Left lung (tissue), 10 donors: ENCODE data around the gene RBM15. TPM values are rescaled to one million over a fixed set of nuclear protein-coding genes. Genes with fewer than 3 reads are reported as not detected.

ENCODE experiments used
- ATAC-seq: fragments of 200-7000 bp; cut with Tn5 transposase; one replicate; pipeline ENCODE4 v1.9.1; 2020; ENCODE audit warnings: moderate library complexity
- DNase-seq, 4 donors: peaks; one replicate each; pipeline ENCODE4 v3.0.0-alpha.2; 2013 to 2020
- H3K27ac ChIP-seq, 2 donors: fragments of 200-600 bp; sonication (generic) in 1 of 2; one replicate each; pipeline versions ENCODE4 v1.5.0 to v1.8.0; 2020 to 2021
- H3K27me3 ChIP-seq, 2 donors: fragments of 200-600 bp; sonication (generic) in 1 of 2; one replicate each; pipeline versions ENCODE4 v1.5.0 to v1.8.0; 2020 to 2021
- H3K36me3 ChIP-seq, 2 donors: fragments of 200-600 bp; sonication (generic) in 1 of 2; one replicate each; pipeline versions ENCODE4 v1.5.0 to v1.8.0; 2020 to 2021
- H3K4me1 ChIP-seq, 2 donors: fragments of 200-600 bp; one replicate each; pipeline ENCODE4 v1.8.0; 2021
- H3K4me3 ChIP-seq, 2 donors: fragments of 200-600 bp; sonication (generic) in 1 of 2; one replicate each; pipeline versions ENCODE4 v1.5.0 to v1.8.0; 2020 to 2021; ENCODE audit warnings: mild to moderate bottlenecking in 1 of 2
- H3K9me3 ChIP-seq, 2 donors: fragments of 200-600 bp; sonication (generic) in 1 of 2; one replicate each; pipeline versions ENCODE4 v1.5.0 to v1.8.0; 2020 to 2021
- intact Hi-C, 2 donors: fragments of 100-400 bp; cut with DNase I; formaldehyde crosslinking; loops; one replicate each; pipeline versions ENCODE4 v1.11.2 to v1.14.2; 2022
- polyA plus RNA-seq, 6 donors: library from polyadenylated mRNA; unstranded; fragments of 120-200 nt; gene quantifications; one replicate each; pipeline ENCODE4 v1.2.1, GENCODE V29; 2013; ENCODE audit not compliant: insufficient read length in 6 of 6
- total RNA-seq, 2 donors: library from RNA; stranded (reverse); fragmentation: NEBNext Ultra II Directional; extraction: Animal tissue kit (Norgen Biotek cat#: 25700); gene quantifications; one replicate each; pipeline ENCODE4 v1.2.1, GENCODE V29; 2021
- TF ChIP-seq, protein P1 (sequence below), 2 donors: fragments of 200-600 bp; sonication (generic) in 1 of 2; IDR thresholded peaks; one replicate each; pipeline versions ENCODE4 v1.5.0 to v1.8.0; 2021; ENCODE audit warnings: antibody characterized with exemption in 2 of 2
- donor health status: DM: no; HTN: yes; CAD: no.
- donor health status: DM: no; HTN: no; CAD: no.

Gene RBM15
- total and polyA plus RNA-seq, 8 donors, result 10.9 to 24.3 (median 13.2) TPM

DNA sequence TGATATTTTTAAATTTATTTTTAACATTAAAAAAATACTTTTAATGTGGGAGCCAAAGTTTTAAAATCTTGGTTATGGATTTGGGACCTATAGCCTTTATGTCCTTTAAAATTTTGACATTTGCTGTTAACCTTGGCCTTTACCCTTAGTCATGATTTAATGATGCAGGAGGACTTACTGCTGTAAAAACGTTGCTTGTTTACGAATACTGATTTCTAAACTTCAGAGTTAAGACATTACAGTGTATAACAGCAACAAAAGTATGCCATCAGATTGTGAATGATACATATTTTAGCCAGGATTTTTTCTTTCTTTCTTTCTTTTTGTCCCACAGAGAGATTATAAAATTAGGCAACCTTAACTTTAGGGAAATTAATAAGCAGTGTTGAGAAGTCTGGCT lies 8.9 kb downstream of the RBM15 start:
- TF ChIP-seq, protein P1, sequence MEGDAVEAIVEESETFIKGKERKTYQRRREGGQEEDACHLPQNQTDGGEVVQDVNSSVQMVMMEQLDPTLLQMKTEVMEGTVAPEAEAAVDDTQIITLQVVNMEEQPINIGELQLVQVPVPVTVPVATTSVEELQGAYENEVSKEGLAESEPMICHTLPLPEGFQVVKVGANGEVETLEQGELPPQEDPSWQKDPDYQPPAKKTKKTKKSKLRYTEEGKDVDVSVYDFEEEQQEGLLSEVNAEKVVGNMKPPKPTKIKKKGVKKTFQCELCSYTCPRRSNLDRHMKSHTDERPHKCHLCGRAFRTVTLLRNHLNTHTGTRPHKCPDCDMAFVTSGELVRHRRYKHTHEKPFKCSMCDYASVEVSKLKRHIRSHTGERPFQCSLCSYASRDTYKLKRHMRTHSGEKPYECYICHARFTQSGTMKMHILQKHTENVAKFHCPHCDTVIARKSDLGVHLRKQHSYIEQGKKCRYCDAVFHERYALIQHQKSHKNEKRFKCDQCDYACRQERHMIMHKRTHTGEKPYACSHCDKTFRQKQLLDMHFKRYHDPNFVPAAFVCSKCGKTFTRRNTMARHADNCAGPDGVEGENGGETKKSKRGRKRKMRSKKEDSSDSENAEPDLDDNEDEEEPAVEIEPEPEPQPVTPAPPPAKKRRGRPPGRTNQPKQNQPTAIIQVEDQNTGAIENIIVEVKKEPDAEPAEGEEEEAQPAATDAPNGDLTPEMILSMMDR (IDR thresholded peaks at IDR 0.05), result no peak
- intact Hi-C loops, result no loop called here
- H3K27ac ChIP-seq, result peak overlapping the region in 1 of 2 donors; percentile 23

DNA sequence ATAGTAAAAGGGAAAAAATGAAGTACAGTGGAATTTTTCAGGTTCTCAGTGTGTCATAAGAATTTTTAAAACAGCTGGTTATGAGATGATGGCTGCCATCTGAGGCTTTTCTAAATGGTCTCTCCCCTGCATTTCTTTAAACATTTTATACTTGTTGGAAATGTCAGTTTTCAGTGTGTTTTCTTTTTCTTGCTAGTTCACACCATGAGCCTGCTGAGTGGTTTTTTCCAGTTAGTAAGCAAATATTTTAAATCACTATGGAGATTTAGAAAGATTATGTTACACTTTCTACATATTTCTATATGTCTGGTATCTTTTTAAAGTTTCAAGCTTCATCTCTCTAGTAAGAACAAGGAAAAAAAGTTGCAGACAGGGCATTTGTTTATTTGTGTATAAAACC lies 9.6 kb downstream of the RBM15 start:
- Histone ChIP-seq H3K36me3 (peaks cover 0 to 33% of the 10 kb centered on the region in 2 donors), H3K4me1 (peaks cover 16 to 80% of the 10 kb centered on the region in 2 donors), H3K4me3 (no peak overlapping the region), H3K27me3 (no peaks in the 10 kb centered on the region), H3K27ac (peak overlapping the region in 1 of 2 donors; percentile 30), H3K9me3 (no peaks in the 10 kb centered on the region)
- TF ChIP-seq, protein P1 (IDR thresholded peaks at IDR 0.05), result no peak
- DNase-seq, result no peak
- ATAC-seq, result peak; percentile 17
- intact Hi-C loops, result no loop called here

More for the DNA sequence above, 8.9 kb downstream of the RBM15 start:
- DNase-seq, result no peak
- H3K9me3 ChIP-seq, result no peaks in the 10 kb centered on the region
- H3K4me1 ChIP-seq, result peaks cover 16 to 87% of the 10 kb centered on the region in 2 donors
- ATAC-seq, result no peak
- peaks cover 0 to 29% of the 10 kb centered on the region in 2 donors for H3K36me3 ChIP-seq
- H3K27me3 ChIP-seq, result no peaks in the 10 kb centered on the region
- H3K4me3 ChIP-seq, result no peak overlapping the region

DNA sequence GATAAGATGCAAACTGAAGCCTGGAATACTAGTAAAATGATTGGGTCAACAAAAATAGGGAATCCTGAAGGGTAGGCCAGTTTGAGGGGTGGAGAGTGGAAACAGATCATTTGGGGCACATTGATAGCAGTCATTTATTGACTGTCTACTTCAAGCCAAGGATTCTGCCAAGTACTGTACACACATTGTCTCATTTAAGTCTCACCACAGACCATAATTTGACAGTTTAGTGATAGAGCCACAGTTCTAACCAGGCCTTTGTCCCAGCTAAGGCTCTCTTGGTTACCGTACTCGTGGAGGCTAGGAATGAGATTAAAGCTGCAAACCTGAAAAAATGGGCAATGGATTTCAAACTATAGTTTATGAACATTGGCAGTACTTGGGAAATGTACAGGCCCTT lies 11.2 kb downstream of the RBM15 start:
- intact Hi-C loops, result no loop called here
- no peak for ATAC-seq
- DNase-seq, result no peak

DNA sequence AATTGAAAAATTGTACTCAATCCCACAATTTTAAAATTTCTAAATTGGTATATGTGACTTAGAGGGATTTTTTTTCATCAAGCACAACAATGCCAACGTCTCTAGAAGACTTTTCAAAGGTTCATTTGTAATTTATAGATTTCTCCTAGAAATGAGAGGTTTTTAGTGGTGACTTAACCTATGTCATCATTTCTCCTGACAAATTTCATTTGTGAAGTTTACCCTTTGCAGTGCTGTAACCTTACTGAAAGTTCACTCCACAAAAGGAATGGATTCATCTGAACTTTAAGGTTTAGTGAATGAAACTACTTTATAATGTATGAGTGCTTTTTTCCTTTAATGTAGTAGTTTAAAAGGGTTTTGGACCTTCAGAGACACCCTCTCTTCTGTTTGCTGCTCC lies 16.1 kb downstream of the RBM15 start:
- no peaks in the 10 kb centered on the region for H3K9me3 ChIP-seq
- no peak for DNase-seq
- no peaks in the 10 kb centered on the region for H3K27me3 ChIP-seq
- H3K4me3 ChIP-seq, result no peak overlapping the region
- peaks cover 0 to 20% of the 10 kb centered on the region in 2 donors for H3K4me1 ChIP-seq
- TF ChIP-seq, protein P1 (IDR thresholded peaks at IDR 0.05), result no peak
- no peak for ATAC-seq
- peaks cover 0 to 26% of the 10 kb centered on the region in 2 donors for H3K36me3 ChIP-seq
- intact Hi-C loops, result no loop called here
- no peak overlapping the region for H3K27ac ChIP-seq

More for the DNA sequence above, 11.2 kb downstream of the RBM15 start:
- no peaks in the 10 kb centered on the region for H3K27me3 ChIP-seq
- H3K4me3 ChIP-seq, result no peak overlapping the region
- H3K36me3 ChIP-seq, result peaks cover 0 to 28% of the 10 kb centered on the region in 2 donors
- TF ChIP-seq, protein P1 (IDR thresholded peaks at IDR 0.05), result no peak
- no peaks in the 10 kb centered on the region for H3K9me3 ChIP-seq
- H3K4me1 ChIP-seq, result peaks cover 10 to 64% of the 10 kb centered on the region in 2 donors
- H3K27ac ChIP-seq, result no peak overlapping the region

DNA sequence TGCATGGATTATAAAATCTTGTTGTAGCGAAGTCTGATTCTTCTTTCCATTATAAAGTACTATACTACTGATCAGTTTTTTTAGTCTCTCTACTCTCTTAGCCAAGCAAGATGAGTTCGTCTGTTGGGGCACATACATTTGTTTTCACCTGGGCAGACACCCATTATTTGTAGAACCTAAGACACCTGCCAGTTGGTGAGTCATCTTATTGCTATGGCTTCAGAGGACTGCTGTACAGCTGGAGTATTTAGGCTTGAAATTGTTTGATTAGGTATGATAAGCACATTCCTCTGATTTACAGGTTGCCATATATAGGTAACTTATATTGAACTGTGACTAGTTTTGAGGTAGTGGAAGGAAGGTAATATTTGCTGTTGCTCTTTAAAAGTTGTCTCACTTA lies 17.2 kb downstream of the RBM15 start:
- intact Hi-C loops, result no loop called here
- H3K4me1 ChIP-seq, result peaks cover 0 to 13% of the 10 kb centered on the region in 2 donors
- ATAC-seq (peak; percentile 90), DNase-seq (no peak)
- H3K27ac ChIP-seq, result no peak overlapping the region
- TF ChIP-seq, protein P1 (IDR thresholded peaks at IDR 0.05), result no peak
- no peaks in the 10 kb centered on the region for H3K9me3 ChIP-seq
- peaks cover 0 to 26% of the 10 kb centered on the region in 2 donors for H3K36me3 ChIP-seq
- no peak overlapping the region for H3K4me3 ChIP-seq
- H3K27me3 ChIP-seq, result no peaks in the 10 kb centered on the region
